ENCODE measurements around the gene SPEM2. TPM values are rescaled to one million over a fixed set of nuclear protein-coding genes. Genes with fewer than 3 reads are reported as not detected.

The SPEM2 gene
- total and polyA plus RNA-seq, 2 of the 8 experiments (the other 6 are each of a cell fraction or from before 2014, with no cell fraction given) = 0.03 TPM; not detected in 1

- no peak within 1 kb of the TSS for H2BK5ac ChIP-seq (ENCODE audit: low read depth, low read length)
- no peak within 1 kb of the TSS for H4K5ac ChIP-seq (ENCODE audit: insufficient read length, low read depth, low read length)
- H3K4me1 ChIP-seq (replicated peaks in 1 of 4; ENCODE audit: control insufficient read depth in 3 of 4, insufficient read depth in 4 of 4, low read length in 3 of 4) = peaks cover 0 to 19% (median 13%) of the 10 kb centered on the region in 4 experiments; a peak in 5 of 7 replicates
- no peak for FAIRE-seq
- no peaks in the 10 kb centered on the region; a peak in 1 of 7 replicates for H3K27me3 ChIP-seq (replicated peaks in 1 of 4; ENCODE audit: control insufficient read depth in 3 of 4, extremely low read depth in 1 of 4, insufficient read depth in 3 of 4, low read length in 3 of 4)
- H3K9ac ChIP-seq (replicated peaks in 1 of 4; ENCODE audit: extremely low read depth in 1 of 4, low read depth in 3 of 4, low read length in 3 of 4) = peak within 1 kb of the TSS in 1 of 4 experiments; percentile 14; a peak in 1 of 7 replicates
- 0 out of 2 replicates have a peak within 1 kb of the TSS, but pooled peaks have one; percentile 32 for H2BK20ac ChIP-seq (ENCODE audit: low read length)
- no peak within 1 kb of the TSS for H2AFZ ChIP-seq (ENCODE audit: low read length)
- H3K79me1 ChIP-seq (ENCODE audit: low read depth, low read length) = peaks cover 4% of the 10 kb centered on the region; the same call in 1 of the 2 replicates
- CTCF ChIA-PET (ENCODE audit: partially characterized antibody) = interaction anchor here (1.1 to 2.9 kb wide), 5 partner anchors 13 to 83 kb away, joined by 3 to 15 read pairs (median 4); partner anchors contain the start of gene SPEM1
- H2AK5ac ChIP-seq (ENCODE audit: low read depth, low read length) = peak within 1 kb of the TSS; percentile 53; the same call in 1 of the 2 replicates
- peak within 1 kb of the TSS; percentile 84; the same call in 1 of the 2 replicates for H2BK12ac ChIP-seq (ENCODE audit: low read depth, low read length)
- peak within 1 kb of the TSS; percentile 56 for H3K56ac ChIP-seq (replicated peaks; ENCODE audit: insufficient read length, low read depth, low read length)
- POLR2A ChIA-PET (ENCODE audit: partially characterized antibody) = interaction anchor here (0.6 to 8.2 kb wide), 13 partner anchors 9 to 95 kb away, joined by 3 to 66 read pairs (median 4); partner anchors contain the start of genes ACAP1, FGF11, TMEM102 and TNK1
- peak within 1 kb of the TSS; percentile 43 to 90 for H3K4me2 ChIP-seq (ENCODE audit: insufficient read depth in 1 of 2, low read depth in 2 of 2, low read length in 2 of 2)
- peak within 1 kb of the TSS; percentile 1 to 44 (median 22); a peak in 5 of 8 replicates for H3K4me3 ChIP-seq (ENCODE audit: extremely low read depth in 1 of 4, insufficient read depth in 2 of 4, low read depth in 3 of 4, low read length in 4 of 4)
- 0 out of 2 replicates have a peak within 1 kb of the TSS, but pooled peaks have one; percentile 88 for H2BK15ac ChIP-seq (ENCODE audit: low read length)
- H3K23ac ChIP-seq (ENCODE audit: insufficient read length) = no peak within 1 kb of the TSS
- peaks cover 0 to 23% of the 10 kb centered on the region in 2 experiments for H4K20me1 ChIP-seq (replicated peaks in 1 of 2; ENCODE audit: control insufficient read depth in 1 of 2, insufficient read depth in 2 of 2, low read length in 2 of 2)
- no peak within 1 kb of the TSS; the same call in 1 of the 2 replicates for H4K8ac ChIP-seq (ENCODE audit: extremely low read depth, insufficient read depth, low read length)
- no peak within 1 kb of the TSS for H2BK120ac ChIP-seq (replicated peaks; ENCODE audit: low read depth, low read length)
- no peak for DNase-seq (ENCODE audit: low read depth in 1 of 2, low spot score in 2 of 2)
- H3K9me3 ChIP-seq (ENCODE audit: insufficient read depth in 2 of 2, low read depth in 1 of 2, low read length in 1 of 2) = no peaks in the 10 kb centered on the region
- H4K91ac ChIP-seq (replicated peaks; ENCODE audit: insufficient read length, low read length) = peak within 1 kb of the TSS; percentile 71
- H3K23me2 ChIP-seq (ENCODE audit: low read depth, low read length) = peaks cover 17% of the 10 kb centered on the region; the same call in 1 of the 2 replicates
- H3K27ac ChIP-seq (ENCODE audit: low read depth, low read length) = no peak within 1 kb of the TSS
- H3K18ac ChIP-seq (ENCODE audit: extremely low read depth, low read length) = peak within 1 kb of the TSS; percentile 78
- WGBS, 2 experiments (ENCODE audit: extremely low coverage in 1 of 2, insufficient coverage in 1 of 2, insufficient read length in 1 of 2, insufficient replicate concordance in 2 of 2, low coverage in 1 of 2, low lambda C conversion rate in 2 of 2, missing lambda C conversion rate in 1 of 2) = 48% methylated on average over 3 of the region's 12 CpGs; no CpG with 5 or more reads in 1 of the 2 experiments
- H3K4ac ChIP-seq (replicated peaks; ENCODE audit: insufficient read length, low read depth, low read length) = no peak within 1 kb of the TSS
- H3K14ac ChIP-seq (ENCODE audit: insufficient read length) = no peak within 1 kb of the TSS
- peaks cover 0 to 8% of the 10 kb centered on the region in 2 experiments; a peak in 1 of 4 replicates for H3K79me2 ChIP-seq (ENCODE audit: control insufficient read depth in 1 of 2, insufficient read depth in 2 of 2, low read length in 2 of 2)
- peaks cover 2 to 22% (median 17%) of the 10 kb centered on the region in 4 experiments; a peak in 5 of 8 replicates for H3K36me3 ChIP-seq (ENCODE audit: control insufficient read depth in 2 of 4, insufficient read depth in 4 of 4, low read length in 3 of 4)
- TF ChIP-seq CHD2 (IDR thresholded peaks at IDR 0.05; ENCODE audit: low read length) = no peak
- no peak for TF ChIP-seq HDAC2 (IDR thresholded peaks at IDR 0.05; ENCODE audit: borderline replicate concordance in 1 of 2, low read depth in 2 of 2, low read length in 2 of 2)
- no peak for TF ChIP-seq CTCF (IDR thresholded peaks at IDR 0.05; ENCODE audit: control extremely low read depth in 1 of 3, insufficient read depth in 1 of 3, low read depth in 1 of 3, low read length in 3 of 3)
- TF ChIP-seq ASH2L (IDR thresholded peaks at IDR 0.05; ENCODE audit: low read length) = no peak
- no peak for TF ChIP-seq SIRT6 (IDR thresholded peaks at IDR 0.05; ENCODE audit: low read length)
- TF ChIP-seq FOSL1 (IDR thresholded peaks at IDR 0.05; ENCODE audit: insufficient read depth, low read depth, low read length) = no peak
- TF ChIP-seq TAF7 (optimal IDR thresholded peaks at IDR 0.05; ENCODE audit: borderline replicate concordance, low read depth, low read length) = no peak
- no peak for TF ChIP-seq JUND (IDR thresholded peaks at IDR 0.05; ENCODE audit: low read length)
These were observed 17.7 kb upstream of the SPEM2 start, which contains the start of gene NLGN2 for GRCh38 chr17:7407485-7408251. Gene NLGN2, plus strand, starts transcription at chr17:7407845. Its CDS starts 411 bp downstream, at chr17:7408256.

Data from H1 (cell line).